ENCODE data around the gene HK1. TPM values are rescaled to one million over a fixed set of nuclear protein-coding genes. Genes with fewer than 3 reads are reported as not detected.

Gene HK1
- total RNA-seq, 3 donors from 2014 or later: 51.2 to 63.4 (median 57.4) TPM

- Histone ChIP-seq H3K9me3 (no peaks in the 10 kb centered on the region), H3K27me3 (no peaks in the 10 kb centered on the region), H3K4me3 (no peak overlapping the region), H3K27ac (no peak overlapping the region), H3K4me1 (no peaks in the 10 kb centered on the region), H3K36me3 (no peaks in the 10 kb centered on the region)
- TF ChIP-seq POLR2AphosphoS5 (IDR thresholded peaks at IDR 0.05) (no peak), CTCF (IDR thresholded peaks at IDR 0.05) (no peak), POLR2A (IDR thresholded peaks at IDR 0.05) (no peak)
- DNase-seq (ENCODE audit: low spot score in 2 of 2): no peak
- intact Hi-C loops (cut with DNase I; ENCODE audit: low total_unique reads): no loop called here
Measured at GRCh38 chr10:69253171-69253570, 25.1 kb upstream of the HK1 start.

- no peak for DNase-seq (ENCODE audit: low spot score in 2 of 2)
- H3K27ac ChIP-seq: no peak overlapping the region
- no peaks in the 10 kb centered on the region for H3K27me3 ChIP-seq
- H3K4me1 ChIP-seq: no peaks in the 10 kb centered on the region
- H3K9me3 ChIP-seq: no peaks in the 10 kb centered on the region
- no peak overlapping the region for H3K4me3 ChIP-seq
- TF ChIP-seq CTCF (IDR thresholded peaks at IDR 0.05) (no peak), POLR2A (IDR thresholded peaks at IDR 0.05) (no peak), POLR2AphosphoS5 (IDR thresholded peaks at IDR 0.05) (no peak)
- H3K36me3 ChIP-seq: no peaks in the 10 kb centered on the region
- intact Hi-C loops (cut with DNase I; ENCODE audit: low total_unique reads): no loop called here
Measured at GRCh38 chr10:69254877-69255276, 23.4 kb upstream of the HK1 start.

GRCh38 chr10:69259547-69260243 is 18.6 kb upstream of the HK1 start:
- no peaks in the 10 kb centered on the region for H3K9me3 ChIP-seq
- H3K27ac ChIP-seq: no peak overlapping the region
- H3K27me3 ChIP-seq: no peaks in the 10 kb centered on the region
- no peaks in the 10 kb centered on the region for H3K36me3 ChIP-seq
- intact Hi-C loops (cut with DNase I; ENCODE audit: low total_unique reads): no loop called here
- H3K4me3 ChIP-seq: no peak overlapping the region
- no peaks in the 10 kb centered on the region for H3K4me1 ChIP-seq
- TF ChIP-seq POLR2AphosphoS5 (IDR thresholded peaks at IDR 0.05) (no peak), CTCF (IDR thresholded peaks at IDR 0.05) (no peak), POLR2A (IDR thresholded peaks at IDR 0.05) (no peak)
- DNase-seq (ENCODE audit: low spot score in 2 of 2): no peak

GRCh38 chr10:69261184-69261583 is 17.1 kb upstream of the HK1 start:
- TF ChIP-seq CTCF (IDR thresholded peaks at IDR 0.05) (no peak), POLR2AphosphoS5 (IDR thresholded peaks at IDR 0.05) (no peak), POLR2A (IDR thresholded peaks at IDR 0.05) (no peak)
- H3K36me3 ChIP-seq: no peaks in the 10 kb centered on the region
- H3K4me3 ChIP-seq: no peak overlapping the region
- DNase-seq (ENCODE audit: low spot score in 2 of 2): no peak
- H3K27ac ChIP-seq: no peak overlapping the region
- intact Hi-C loops (cut with DNase I; ENCODE audit: low total_unique reads): no loop called here
- H3K9me3 ChIP-seq: no peaks in the 10 kb centered on the region
- H3K27me3 ChIP-seq: no peaks in the 10 kb centered on the region
- H3K4me1 ChIP-seq: no peaks in the 10 kb centered on the region

GRCh38 chr10:69262292-69262751 is 16.0 kb upstream of the HK1 start:
- H3K27ac ChIP-seq: no peak overlapping the region
- DNase-seq (ENCODE audit: low spot score in 2 of 2): no peak
- no peaks in the 10 kb centered on the region for H3K4me1 ChIP-seq
- no peaks in the 10 kb centered on the region for H3K36me3 ChIP-seq
- H3K4me3 ChIP-seq: no peak overlapping the region
- TF ChIP-seq CTCF (IDR thresholded peaks at IDR 0.05) (no peak), POLR2AphosphoS5 (IDR thresholded peaks at IDR 0.05) (no peak), POLR2A (IDR thresholded peaks at IDR 0.05) (no peak)
- intact Hi-C loops (cut with DNase I; ENCODE audit: low total_unique reads): no loop called here
- H3K9me3 ChIP-seq: no peaks in the 10 kb centered on the region
- H3K27me3 ChIP-seq: no peaks in the 10 kb centered on the region

Measured in breast epithelium (tissue), 4 donors.